ENCODE measurements around the gene CTNNA3.

The CTNNA3 gene

GRCh38 chr10:67608001-67608400 is 88.0 kb downstream of the CTNNA3 start:
- TF ChIP-seq CTCF (IDR thresholded peaks at IDR 0.05; ENCODE audit: control insufficient read depth, insufficient read depth, low read depth, low read length, missing control alignments) = no peak
- H3K4me3 ChIP-seq (ENCODE audit: control insufficient read depth, low read depth, low read length) = no peak overlapping the region
- DNase-seq (ENCODE audit: low read depth) = no peak

- TF ChIP-seq CTCF (IDR thresholded peaks at IDR 0.05; ENCODE audit: control insufficient read depth, insufficient read depth, low read depth, low read length, missing control alignments) = no peak
- H3K4me3 ChIP-seq (ENCODE audit: control insufficient read depth, low read depth, low read length) = no peak overlapping the region
- no peak for DNase-seq (ENCODE audit: low read depth)
These were observed 88.5 kb downstream of the CTNNA3 start for GRCh38 chr10:67607472-67607871.

- TF ChIP-seq CTCF (IDR thresholded peaks at IDR 0.05; ENCODE audit: control insufficient read depth, insufficient read depth, low read depth, low read length, missing control alignments) = no peak
- H3K4me3 ChIP-seq (ENCODE audit: control insufficient read depth, low read depth, low read length) = no peak overlapping the region
- DNase-seq (ENCODE audit: low read depth) = peak; percentile 64
These were observed 89.4 kb downstream of the CTNNA3 start for GRCh38 chr10:67606572-67606971.

GRCh38 chr10:67603701-67604100 is 92.3 kb downstream of the CTNNA3 start:
- TF ChIP-seq CTCF (IDR thresholded peaks at IDR 0.05; ENCODE audit: control insufficient read depth, insufficient read depth, low read depth, low read length, missing control alignments) = no peak
- no peak for DNase-seq (ENCODE audit: low read depth)
- H3K4me3 ChIP-seq (ENCODE audit: control insufficient read depth, low read depth, low read length) = no peak overlapping the region

GRCh38 chr10:67603086-67603485 is 92.9 kb downstream of the CTNNA3 start:
- H3K4me3 ChIP-seq (ENCODE audit: control insufficient read depth, low read depth, low read length) = no peak overlapping the region
- DNase-seq (ENCODE audit: low read depth) = no peak
- TF ChIP-seq CTCF (IDR thresholded peaks at IDR 0.05; ENCODE audit: control insufficient read depth, insufficient read depth, low read depth, low read length, missing control alignments) = no peak

- TF ChIP-seq CTCF (IDR thresholded peaks at IDR 0.05; ENCODE audit: control insufficient read depth, insufficient read depth, low read depth, low read length, missing control alignments) = no peak
- peak; percentile 21 for DNase-seq (ENCODE audit: low read depth)
- H3K4me3 ChIP-seq (ENCODE audit: control insufficient read depth, low read depth, low read length) = no peak overlapping the region
These were observed 93.6 kb downstream of the CTNNA3 start for GRCh38 chr10:67602268-67602950.
